GM12878 (cell line): Measurements from ENCODE around the gene RBMS1. TPM values are rescaled to one million over a fixed set of nuclear protein-coding genes. Genes with fewer than 3 reads are reported as not detected.

ENCODE experiments used
- ATAC-seq: fragments of 200-7000 bp; cut with Tn5 transposase; 3 replicates; pipeline ENCODE4 v1.9.1; 2020; ENCODE audit warnings: mild to moderate bottlenecking, moderate library complexity
- BruUV-seq: library from RNA; stranded (reverse); fragments of 400-500 nt; replicated peaks from 2 replicates; lab custom pipeline; 2021; lab: Mats Ljungman, UMichigan
- CTCF ChIA-PET: fragments of 300-600 bp; sonication (Branson Sonifier 250); formaldehyde crosslinking; extraction: SDS; loops from one replicate; lab custom pipeline; 2021; ENCODE audit warnings: inconsistent platforms; lab: Yijun Ruan, JAX
- POLR2A ChIA-PET: fragments of 350-600 bp; formaldehyde crosslinking; extraction: SDS; loops from one replicate; lab custom pipeline; 2021; ENCODE audit warnings: inconsistent platforms; lab: Charles Lee
- RAD21 ChIA-PET: fragments of 300-600 bp; sonication (Branson Sonifier 250); formaldehyde crosslinking; loops from one replicate; lab custom pipeline; 2023; ENCODE audit warnings: antibody characterized with exemption; ENCODE audit not compliant: unreplicated experiment; lab: Charles Lee
- SMC1A ChIA-PET: fragments of 300-600 bp; sonication (Branson Sonifier 250); formaldehyde crosslinking; loops from one replicate; lab custom pipeline; 2023; ENCODE audit not compliant: unreplicated experiment, uncharacterized antibody; lab: Charles Lee
- DNase-seq: peaks from one replicate; pipeline ENCODE4 v3.0.0-alpha.2; 2011; ENCODE audit warnings: low read depth, low spot score
- FAIRE-seq: peaks from 3 replicates; lab custom pipeline; 2011; peaks lifted over from hg19 to GRCh38; lab: Jason Lieb, UNC
- H2AFZ ChIP-seq: 2 replicates; pipeline ENCODE4 v1.6.0; 2011; ENCODE audit warnings: low read depth, low read length, control low read depth; ENCODE audit not compliant: control insufficient read depth
- H3K27ac ChIP-seq: 2 replicates; pipeline ENCODE4 v1.5.1; 2011; ENCODE audit warnings: control low read depth; ENCODE audit not compliant: control insufficient read depth, insufficient read depth
- H3K27me3 ChIP-seq, 2 experiments: replicated peaks in 1 of 2; 2 replicates each; pipeline versions ENCODE4 v1.6.0 to v1.6.1; 2011; ENCODE audit warnings: low read length in 1 of 2; ENCODE audit not compliant: control insufficient read depth in 2 of 2, insufficient read depth in 2 of 2
- H3K36me3 ChIP-seq, 2 experiments: 2 replicates each; pipeline ENCODE4 v1.5.1; 2011; ENCODE audit warnings: low read length in 1 of 2; ENCODE audit not compliant: control insufficient read depth in 2 of 2, insufficient read depth in 2 of 2
- H3K4me1 ChIP-seq: 2 replicates; pipeline ENCODE4 v1.6.1; 2011; ENCODE audit warnings: mild to moderate bottlenecking, low read length, moderate library complexity, mixed read lengths; ENCODE audit not compliant: control insufficient read depth, insufficient read depth
- H3K4me2 ChIP-seq: 2 replicates; pipeline ENCODE4 v1.6.0; 2011; ENCODE audit warnings: control low read depth; ENCODE audit not compliant: control insufficient read depth, insufficient read depth
- H3K4me3 ChIP-seq: fragments of 200-600 bp; sonication (generic); 2 replicates; pipeline ENCODE4 v1.5.1; 2016
- H3K79me2 ChIP-seq: 2 replicates; pipeline ENCODE4 v1.6.0; 2011; ENCODE audit warnings: low read length; ENCODE audit not compliant: control insufficient read depth, insufficient read depth
- H3K9ac ChIP-seq: 2 replicates; pipeline ENCODE4 v1.8.0; 2011; ENCODE audit warnings: low read length, control low read depth, mixed read lengths; ENCODE audit not compliant: control insufficient read depth, insufficient read depth
- H3K9me3 ChIP-seq: replicated peaks from 3 replicates; pipeline ENCODE4 v1.5.1; 2011; ENCODE audit warnings: mild to moderate bottlenecking, low read length; ENCODE audit not compliant: control insufficient read depth, insufficient read depth
- H4K20me1 ChIP-seq: 2 replicates; pipeline ENCODE4 v1.6.0; 2011; ENCODE audit not compliant: control insufficient read depth, insufficient read depth
- CBX3 ChIP-seq: fragments of 200-600 bp; sonication (generic); IDR thresholded peaks from 2 replicates; pipeline ENCODE4 v1.6.1; 2016; ENCODE audit warnings: low read depth, borderline replicate concordance
- CHD4 ChIP-seq: fragments of 200-600 bp; sonication (generic); IDR thresholded peaks from 2 replicates; pipeline ENCODE4 v1.6.1; 2016; ENCODE audit warnings: mild to moderate bottlenecking
- KAT2A ChIP-seq: conservative IDR thresholded peaks from 2 replicates; pipeline ENCODE4 v1.6.1; 2011; ENCODE audit warnings: low read depth, low read length; ENCODE audit not compliant: control insufficient read depth
- RCOR1 ChIP-seq: conservative IDR thresholded peaks from 2 replicates; pipeline ENCODE4 v1.6.1; 2012; ENCODE audit warnings: low read depth, low read length, improper control_type of control experiment
- STAT1 ChIP-seq: fragments of 450-650 bp; conservative IDR thresholded peaks from 2 replicates; pipeline ENCODE4 v1.6.1; 2014; ENCODE audit warnings: antibody characterized with exemption, mild to moderate bottlenecking
- SUPT20H ChIP-seq: IDR thresholded peaks from 2 replicates; pipeline ENCODE4 v1.6.1; 2011; ENCODE audit warnings: low read depth, mild to moderate bottlenecking, low read length, moderate library complexity, borderline replicate concordance; ENCODE audit not compliant: control insufficient read depth
- WGBS: methylation state at CpG from one replicate; pipeline ENCODE4 v1.1.6; 2016; ENCODE audit warnings: low lambda C conversion rate; ENCODE audit not compliant: insufficient replicate concordance, insufficient coverage; ENCODE audit errors: missing lambda C conversion rate; 5-methylcytosine and 5-hydroxymethylcytosine counted together
- in situ Hi-C: fragments of 300-500 bp; cut with MboI; formaldehyde crosslinking; loops from 9 replicates; pipeline ENCODE4 v1.14.3; 2018; ENCODE audit warnings: mixed read lengths
- intact Hi-C: fragments of 100-400 bp; cut with micrococcal nuclease; formaldehyde crosslinking; loops from one replicate; pipeline ENCODE4 v1.14.2; 2022; ENCODE audit not compliant: unreplicated experiment
- polyA plus RNA-seq, 11 experiments: library from polyadenylated mRNA; depleted of rRNA in 4 of 11; unstranded in 6 of 11; stranded (reverse) in 5 of 11; fragments of >200 nt; fragmentation: Nextera tagmentation in 4 of 11; fragmentation: Illumina TruSeq in 1 of 11; extraction: Ambion mirVana in 4 of 11; extraction: Trizol in 1 of 11; gene quantifications; 1 replicate in 1 of 11; 2 replicates in 10 of 11; pipeline versions ENCODE4 v1.2.1 to v1.2.3, GENCODE V29; 2011 to 2016; ENCODE audit warnings: inconsistent platforms in 2 of 11, missing spikeins in 2 of 11, low read depth in 1 of 11
- total RNA-seq, 4 experiments: library from RNA; depleted of rRNA in 3 of 4; stranded (reverse); fragments of >200 nt in 3 of 4; fragmentation: Illumina TruSeq in 1 of 4; extraction: Trizol in 1 of 4; gene quantifications; 2 replicates each; pipeline versions ENCODE4 v1.2.1 to v1.2.3, GENCODE V29; 2013 to 2021
- TF ChIP-seq, protein P1 (sequence below): fragments of 450-650 bp; IDR thresholded peaks from 2 replicates; pipeline ENCODE4 v1.6.1; 2018; ENCODE audit warnings: borderline replicate concordance, mild to moderate bottlenecking; ENCODE audit not compliant: partially characterized antibody
- TF ChIP-seq, protein P2 (sequence below): fragments of 450-650 bp; IDR thresholded peaks from 2 replicates; pipeline ENCODE4 v1.6.1; 2017; ENCODE audit warnings: mild to moderate bottlenecking, moderate library complexity
- TF ChIP-seq, protein P3 (sequence below): fragments of 450-650 bp; IDR thresholded peaks from 2 replicates; pipeline ENCODE4 v1.6.1; 2014; ENCODE audit warnings: mild to moderate bottlenecking

RBMS1 gene
- total and polyA plus RNA-seq, 10 of the 15 experiments (the other 5 are each of a cell fraction or from before 2014, with no cell fraction given): 0.04 to 0.31 (median 0.17) TPM; not detected in 1

DNA sequence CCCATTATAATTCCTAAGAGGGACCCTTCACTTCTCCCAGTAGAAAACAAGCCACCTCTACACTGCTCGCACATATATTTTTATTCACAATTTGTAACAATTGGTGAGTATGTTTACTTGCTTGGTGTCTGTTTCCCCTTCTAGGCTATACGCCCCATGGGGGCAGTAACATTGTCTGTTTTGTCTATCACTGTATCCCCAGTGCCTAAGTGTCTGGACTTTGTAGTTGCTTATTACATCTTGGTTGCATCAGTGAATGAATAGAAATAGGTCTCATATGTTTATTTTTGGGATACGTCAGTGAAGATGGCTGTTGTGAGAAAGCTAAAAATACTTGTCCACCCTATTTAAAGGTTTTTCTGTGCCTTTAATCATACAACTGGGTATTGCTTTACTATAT is 206.1 kb downstream of the RBMS1 start (continued):
- TF ChIP-seq, protein P1, sequence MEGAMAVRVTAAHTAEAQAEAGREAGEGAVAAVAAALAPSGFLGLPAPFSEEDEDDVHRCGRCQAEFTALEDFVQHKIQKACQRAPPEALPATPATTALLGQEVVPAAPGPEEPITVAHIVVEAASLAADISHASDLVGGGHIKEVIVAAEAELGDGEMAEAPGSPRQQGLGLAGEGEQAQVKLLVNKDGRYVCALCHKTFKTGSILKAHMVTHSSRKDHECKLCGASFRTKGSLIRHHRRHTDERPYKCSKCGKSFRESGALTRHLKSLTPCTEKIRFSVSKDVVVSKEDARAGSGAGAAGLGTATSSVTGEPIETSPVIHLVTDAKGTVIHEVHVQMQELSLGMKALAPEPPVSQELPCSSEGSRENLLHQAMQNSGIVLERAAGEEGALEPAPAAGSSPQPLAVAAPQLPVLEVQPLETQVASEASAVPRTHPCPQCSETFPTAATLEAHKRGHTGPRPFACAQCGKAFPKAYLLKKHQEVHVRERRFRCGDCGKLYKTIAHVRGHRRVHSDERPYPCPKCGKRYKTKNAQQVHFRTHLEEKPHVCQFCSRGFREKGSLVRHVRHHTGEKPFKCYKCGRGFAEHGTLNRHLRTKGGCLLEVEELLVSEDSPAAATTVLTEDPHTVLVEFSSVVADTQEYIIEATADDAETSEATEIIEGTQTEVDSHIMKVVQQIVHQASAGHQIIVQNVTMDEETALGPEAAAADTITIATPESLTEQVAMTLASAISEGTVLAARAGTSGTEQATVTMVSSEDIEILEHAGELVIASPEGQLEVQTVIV: no peak
- TF ChIP-seq, protein P2, sequence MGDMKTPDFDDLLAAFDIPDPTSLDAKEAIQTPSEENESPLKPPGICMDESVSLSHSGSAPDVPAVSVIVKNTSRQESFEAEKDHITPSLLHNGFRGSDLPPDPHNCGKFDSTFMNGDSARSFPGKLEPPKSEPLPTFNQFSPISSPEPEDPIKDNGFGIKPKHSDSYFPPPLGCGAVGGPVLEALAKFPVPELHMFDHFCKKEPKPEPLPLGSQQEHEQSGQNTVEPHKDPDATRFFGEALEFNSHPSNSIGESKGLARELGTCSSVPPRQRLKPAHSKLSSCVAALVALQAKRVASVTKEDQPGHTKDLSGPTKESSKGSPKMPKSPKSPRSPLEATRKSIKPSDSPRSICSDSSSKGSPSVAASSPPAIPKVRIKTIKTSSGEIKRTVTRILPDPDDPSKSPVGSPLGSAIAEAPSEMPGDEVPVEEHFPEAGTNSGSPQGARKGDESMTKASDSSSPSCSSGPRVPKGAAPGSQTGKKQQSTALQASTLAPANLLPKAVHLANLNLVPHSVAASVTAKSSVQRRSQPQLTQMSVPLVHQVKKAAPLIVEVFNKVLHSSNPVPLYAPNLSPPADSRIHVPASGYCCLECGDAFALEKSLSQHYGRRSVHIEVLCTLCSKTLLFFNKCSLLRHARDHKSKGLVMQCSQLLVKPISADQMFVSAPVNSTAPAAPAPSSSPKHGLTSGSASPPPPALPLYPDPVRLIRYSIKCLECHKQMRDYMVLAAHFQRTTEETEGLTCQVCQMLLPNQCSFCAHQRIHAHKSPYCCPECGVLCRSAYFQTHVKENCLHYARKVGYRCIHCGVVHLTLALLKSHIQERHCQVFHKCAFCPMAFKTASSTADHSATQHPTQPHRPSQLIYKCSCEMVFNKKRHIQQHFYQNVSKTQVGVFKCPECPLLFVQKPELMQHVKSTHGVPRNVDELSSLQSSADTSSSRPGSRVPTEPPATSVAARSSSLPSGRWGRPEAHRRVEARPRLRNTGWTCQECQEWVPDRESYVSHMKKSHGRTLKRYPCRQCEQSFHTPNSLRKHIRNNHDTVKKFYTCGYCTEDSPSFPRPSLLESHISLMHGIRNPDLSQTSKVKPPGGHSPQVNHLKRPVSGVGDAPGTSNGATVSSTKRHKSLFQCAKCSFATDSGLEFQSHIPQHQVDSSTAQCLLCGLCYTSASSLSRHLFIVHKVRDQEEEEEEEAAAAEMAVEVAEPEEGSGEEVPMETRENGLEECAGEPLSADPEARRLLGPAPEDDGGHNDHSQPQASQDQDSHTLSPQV: no peak
- TF ChIP-seq CHD4 (no peak), STAT1 (no peak)

DNA sequence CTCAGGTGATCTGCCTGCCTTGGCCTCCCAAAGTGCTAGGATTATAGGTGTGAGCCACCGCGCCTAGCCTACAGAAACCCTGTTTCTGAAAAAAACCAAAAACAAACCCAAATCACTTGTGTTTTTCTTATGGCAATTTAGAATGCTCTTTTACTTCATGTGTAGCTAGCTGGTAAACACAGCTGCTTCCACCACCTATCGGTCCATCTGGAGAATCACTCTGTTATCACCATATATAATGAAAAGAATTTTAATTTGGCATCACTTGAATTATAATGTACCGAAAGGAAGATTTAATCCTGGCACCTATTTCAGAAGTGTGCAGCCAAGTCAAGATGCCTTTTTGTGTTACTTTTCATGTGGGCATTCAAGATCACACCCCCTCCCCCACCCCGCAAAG is 207.1 kb downstream of the RBMS1 start:
- no peak overlapping the region for H3K4me2 ChIP-seq
- no peak overlapping the region for H3K4me3 ChIP-seq
- intact Hi-C loops: no loop called here
- no peaks in the 10 kb centered on the region for H3K4me1 ChIP-seq
- WGBS: 85% methylated on average over 5 of the region's 5 CpGs
- H2AFZ ChIP-seq: no peak overlapping the region
- no peaks in the 10 kb centered on the region for H3K9me3 ChIP-seq
- FAIRE-seq: no peak
- no TSS peak for BruUV-seq
- SMC1A ChIA-PET: no interaction called here
- H3K36me3 ChIP-seq: no peaks in the 10 kb centered on the region
- H3K27ac ChIP-seq: no peak overlapping the region
- POLR2A ChIA-PET: no interaction called here
- H3K79me2 ChIP-seq: no peaks in the 10 kb centered on the region
- DNase-seq: no peak
- no peaks in the 10 kb centered on the region for H4K20me1 ChIP-seq
- H3K9ac ChIP-seq: no peak overlapping the region
- H3K27me3 ChIP-seq: no peaks in the 10 kb centered on the region; a peak in 1 of 4 replicates
- RAD21 ChIA-PET: no interaction called here
- TF ChIP-seq KAT2A (no peak), SUPT20H (no peak), CBX3 (no peak), RCOR1 (no peak)
- TF ChIP-seq, protein P3, sequence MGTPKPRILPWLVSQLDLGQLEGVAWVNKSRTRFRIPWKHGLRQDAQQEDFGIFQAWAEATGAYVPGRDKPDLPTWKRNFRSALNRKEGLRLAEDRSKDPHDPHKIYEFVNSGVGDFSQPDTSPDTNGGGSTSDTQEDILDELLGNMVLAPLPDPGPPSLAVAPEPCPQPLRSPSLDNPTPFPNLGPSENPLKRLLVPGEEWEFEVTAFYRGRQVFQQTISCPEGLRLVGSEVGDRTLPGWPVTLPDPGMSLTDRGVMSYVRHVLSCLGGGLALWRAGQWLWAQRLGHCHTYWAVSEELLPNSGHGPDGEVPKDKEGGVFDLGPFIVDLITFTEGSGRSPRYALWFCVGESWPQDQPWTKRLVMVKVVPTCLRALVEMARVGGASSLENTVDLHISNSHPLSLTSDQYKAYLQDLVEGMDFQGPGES: no peak
- in situ Hi-C loops: no loop called here
- no peak for ATAC-seq
- CTCF ChIA-PET: no interaction called here
